HepG2 (cell line): ENCODE data around the gene INPP4B. TPM values are rescaled to one million over a fixed set of nuclear protein-coding genes. Genes with fewer than 3 reads are reported as not detected.

Experiments
- ATAC-seq: fragments of 200-7000 bp; cut with Tn5 transposase; 3 replicates; pipeline ENCODE4 v1.9.1; 2020; ENCODE audit warnings: mild to moderate bottlenecking, moderate library complexity
- BruUV-seq: library from RNA; stranded (reverse); fragments of 400-500 nt; replicated peaks from 2 replicates; lab custom pipeline; 2021; lab: Mats Ljungman, UMichigan
- CTCF ChIA-PET: fragments of 300-600 bp; formaldehyde crosslinking; extraction: SDS; loops from one replicate; lab custom pipeline; 2021; ENCODE audit warnings: low total read pairs, inconsistent platforms, low intra/inter-chr PET ratio; lab: Yijun Ruan, JAX
- POLR2A ChIA-PET: fragments of 350-600 bp; sonication (Branson Sonifier 250); formaldehyde crosslinking; loops from one replicate; lab custom pipeline; 2020; ENCODE audit warnings: antibody characterized with exemption, inconsistent platforms; lab: Yijun Ruan, JAX
- DNase-seq: peaks from one replicate; pipeline ENCODE4 v3.0.0-alpha.2; 2015; ENCODE audit warnings: low spot score
- FAIRE-seq: peaks from 3 replicates; lab custom pipeline; 2011; peaks lifted over from hg19 to GRCh38; lab: Jason Lieb, UNC
- H2AFZ ChIP-seq: one replicate; pipeline ENCODE4 v1.6.1; 2011; ENCODE audit warnings: low read length, inconsistent platforms
- H3K27ac ChIP-seq: fragments of 300-600 bp; 3 replicates; pipeline ENCODE4 v1.8.0; 2011; ENCODE audit warnings: mixed run types, mild to moderate bottlenecking, mixed read lengths, low read length, inconsistent platforms; ENCODE audit not compliant: insufficient read depth; ENCODE audit errors: extremely low read length
- H3K27me3 ChIP-seq, 2 experiments: fragments of 200-600 bp in 1 of 2; 2 replicates in 1 of 2; 3 replicates in 1 of 2; pipeline versions ENCODE4 v1.6.0 to v1.8.0; 2011; ENCODE audit warnings: low read length in 2 of 2, mild to moderate bottlenecking in 2 of 2, moderate library complexity in 2 of 2, inconsistent platforms in 1 of 2; ENCODE audit not compliant: insufficient read depth in 2 of 2, control insufficient read depth in 1 of 2
- H3K36me3 ChIP-seq, 2 experiments: fragments of 200-600 bp in 1 of 2; replicated peaks in 1 of 2; 2 replicates in 1 of 2; 3 replicates in 1 of 2; pipeline versions ENCODE4 v1.5.1 to v1.8.0; 2011; ENCODE audit warnings: low read length in 2 of 2, inconsistent platforms in 1 of 2; ENCODE audit not compliant: insufficient read depth in 2 of 2, control insufficient read depth in 1 of 2
- H3K4me1 ChIP-seq: 2 replicates; pipeline ENCODE4 v1.5.1; 2012; ENCODE audit warnings: low read length, inconsistent platforms; ENCODE audit not compliant: insufficient read depth
- H3K4me2 ChIP-seq: 2 replicates; pipeline ENCODE4 v1.6.0; 2011; ENCODE audit warnings: low read depth, low read length, inconsistent platforms
- H3K4me3 ChIP-seq, 3 experiments: fragments of 200-600 bp in 1 of 3; sonication (generic), shearing (Covaris generic) in 1 of 3; replicated peaks in 1 of 3; 2 replicates each; pipeline ENCODE4 v1.5.1; 2011 to 2016; ENCODE audit warnings: low read length in 3 of 3, inconsistent platforms in 2 of 3, low read depth in 2 of 3, mild to moderate bottlenecking in 2 of 3, control low read depth in 1 of 3, mixed read lengths in 1 of 3; ENCODE audit not compliant: insufficient read depth in 1 of 3
- H3K79me2 ChIP-seq: one replicate; pipeline ENCODE4 v1.6.1; 2011; ENCODE audit warnings: low read length, inconsistent platforms; ENCODE audit not compliant: insufficient read depth
- H3K9ac ChIP-seq: 2 replicates; pipeline ENCODE4 v1.6.0; 2011; ENCODE audit warnings: mild to moderate bottlenecking, low read depth, low read length, inconsistent platforms; ENCODE audit not compliant: insufficient read depth
- H3K9me3 ChIP-seq: 2 replicates; pipeline ENCODE4 v1.5.1; 2012; ENCODE audit warnings: mild to moderate bottlenecking, low read length
- H4K20me1 ChIP-seq: 2 replicates; pipeline ENCODE4 v1.6.0; 2011; ENCODE audit warnings: inconsistent platforms, mild to moderate bottlenecking, low read length, moderate library complexity; ENCODE audit not compliant: insufficient read depth
- HOMEZ ChIP-seq: IDR thresholded peaks from 2 replicates; pipeline ENCODE4 v1.6.1; 2016; ENCODE audit warnings: low read depth
- ISX ChIP-seq: sonication (generic); formaldehyde crosslinking; conservative IDR thresholded peaks from 2 replicates; pipeline ENCODE4 v1.5.0; 2020; ENCODE audit warnings: missing genetic modification reagents
- NCOA5 ChIP-seq: sonication (generic); formaldehyde crosslinking; IDR thresholded peaks from 2 replicates; pipeline ENCODE4 v1.4.0; 2020; ENCODE audit warnings: missing genetic modification reagents
- SNRNP70 ChIP-seq: fragments of 200-400 bp; formaldehyde crosslinking; IDR thresholded peaks from 2 replicates; pipeline ENCODE4 v1.6.1; 2017; ENCODE audit warnings: mild to moderate bottlenecking, low read depth, low read length, moderate library complexity
- SP4 ChIP-seq: sonication (generic); formaldehyde crosslinking; IDR thresholded peaks from 2 replicates; pipeline ENCODE4 v1.8.1; 2023; ENCODE audit warnings: mild to moderate bottlenecking, missing genetic modification reagents
- TIGD3 ChIP-seq: sonication (generic); formaldehyde crosslinking; IDR thresholded peaks from 2 replicates; pipeline ENCODE4 v1.5.1; 2020; ENCODE audit warnings: mild to moderate bottlenecking, missing genetic modification reagents, borderline replicate concordance
- ZBTB10 ChIP-seq: sonication (generic); formaldehyde crosslinking; IDR thresholded peaks from 2 replicates; pipeline ENCODE4 v1.4.0; 2020; ENCODE audit warnings: missing genetic modification reagents, borderline replicate concordance
- ZNF280D ChIP-seq: sonication (generic); formaldehyde crosslinking; IDR thresholded peaks from 2 replicates; pipeline ENCODE4 v1.5.1; 2020; ENCODE audit warnings: mild to moderate bottlenecking, missing genetic modification reagents
- ZNF430 ChIP-seq: sonication (generic); formaldehyde crosslinking; IDR thresholded peaks from 2 replicates; pipeline ENCODE4 v1.9.0; 2021; ENCODE audit warnings: mild to moderate bottlenecking, missing genetic modification reagents
- ZNF441 ChIP-seq: sonication (generic); formaldehyde crosslinking; IDR thresholded peaks from 2 replicates; pipeline ENCODE4 v1.7.0; 2021; ENCODE audit warnings: missing genetic modification reagents, borderline replicate concordance
- ZNF652 ChIP-seq: IDR thresholded peaks from 2 replicates; pipeline ENCODE4 v1.6.1; 2016; ENCODE audit warnings: low read depth, borderline replicate concordance
- WGBS: methylation state at CpG from one replicate; pipeline ENCODE4 v1.1.6; 2017; ENCODE audit warnings: low lambda C conversion rate; 5-methylcytosine and 5-hydroxymethylcytosine counted together
- in situ Hi-C: cut with HindIII; loops from 2 replicates; pipeline ENCODE4 v1.10.0; 2017; ENCODE audit warnings: low pct_unique_long_range_greater_than_20kb; ENCODE audit not compliant: extremely low pct_ligation_motif_present
- intact Hi-C: fragments of 100-400 bp; cut with micrococcal nuclease; formaldehyde crosslinking; loops from one replicate; pipeline ENCODE4 v1.10.0; 2022; ENCODE audit not compliant: unreplicated experiment
- polyA plus RNA-seq, 8 experiments: library from polyadenylated mRNA; depleted of rRNA in 3 of 8; stranded (reverse) in 7 of 8; unstranded in 1 of 8; fragments of >200 nt; fragmentation: Illumina TruSeq in 4 of 8; extraction: Trizol in 4 of 8; gene quantifications; 2 replicates each; pipeline versions ENCODE4 v1.2.1 to v1.2.3, GENCODE V29; 2011 to 2016; ENCODE audit warnings: low read depth in 4 of 8, missing spikeins in 1 of 8, mixed read lengths in 1 of 8; ENCODE audit not compliant: insufficient read depth in 1 of 8
- total RNA-seq, 5 experiments: library from RNA; depleted of rRNA; stranded (reverse); fragments of >200 nt; fragmentation: Illumina TruSeq; extraction: Trizol; gene quantifications; 2 replicates each; pipeline ENCODE4 v1.2.3, GENCODE V29; 2016; ENCODE audit warnings: low read depth in 1 of 5
- TF ChIP-seq, protein P1 (sequence below): sonication (generic); formaldehyde crosslinking; IDR thresholded peaks from 2 replicates; pipeline ENCODE4 v1.5.1; 2020; ENCODE audit warnings: missing genetic modification reagents, mild to moderate bottlenecking, borderline replicate concordance

The INPP4B gene
- total and polyA plus RNA-seq, 2 of the 13 experiments (the other 11 are each of a cell fraction or from before 2014, with no cell fraction given): not detected

- no peak for DNase-seq
- H3K9me3 ChIP-seq: no peaks in the 10 kb centered on the region
- FAIRE-seq: no peak
- intact Hi-C loops: no loop called here
- BruUV-seq: no TSS peak
- H3K4me1 ChIP-seq: no peaks in the 10 kb centered on the region
- H3K27ac ChIP-seq: no peak overlapping the region
- in situ Hi-C loops: no loop called here
- no peak overlapping the region for H2AFZ ChIP-seq
- H3K79me2 ChIP-seq: no peaks in the 10 kb centered on the region
- no peaks in the 10 kb centered on the region for H3K27me3 ChIP-seq
- ATAC-seq: no peak
- no peak overlapping the region for H3K4me2 ChIP-seq
- WGBS: 0% methylated on average over 3 of the region's 3 CpGs
- H3K4me3 ChIP-seq: no peak overlapping the region
- ChIA-PET CTCF (no interaction called here), POLR2A (no interaction called here)
- no peaks in the 10 kb centered on the region for H4K20me1 ChIP-seq
- no peak overlapping the region for H3K9ac ChIP-seq
- no peaks in the 10 kb centered on the region for H3K36me3 ChIP-seq
- TF ChIP-seq TIGD3 (CRISPR knock-in tag) (no peak), HOMEZ (CRISPR knock-in tag) (no peak), ZNF280D (CRISPR knock-in tag) (no peak), ZBTB10 (CRISPR knock-in tag) (no peak), SP4 (CRISPR knock-in tag) (no peak), SNRNP70 (no peak), ZNF430 (CRISPR knock-in tag) (no peak), ZNF652 (CRISPR knock-in tag) (no peak), ZNF441 (CRISPR knock-in tag) (no peak), ISX (no peak), NCOA5 (no peak)
- TF ChIP-seq, protein P1, sequence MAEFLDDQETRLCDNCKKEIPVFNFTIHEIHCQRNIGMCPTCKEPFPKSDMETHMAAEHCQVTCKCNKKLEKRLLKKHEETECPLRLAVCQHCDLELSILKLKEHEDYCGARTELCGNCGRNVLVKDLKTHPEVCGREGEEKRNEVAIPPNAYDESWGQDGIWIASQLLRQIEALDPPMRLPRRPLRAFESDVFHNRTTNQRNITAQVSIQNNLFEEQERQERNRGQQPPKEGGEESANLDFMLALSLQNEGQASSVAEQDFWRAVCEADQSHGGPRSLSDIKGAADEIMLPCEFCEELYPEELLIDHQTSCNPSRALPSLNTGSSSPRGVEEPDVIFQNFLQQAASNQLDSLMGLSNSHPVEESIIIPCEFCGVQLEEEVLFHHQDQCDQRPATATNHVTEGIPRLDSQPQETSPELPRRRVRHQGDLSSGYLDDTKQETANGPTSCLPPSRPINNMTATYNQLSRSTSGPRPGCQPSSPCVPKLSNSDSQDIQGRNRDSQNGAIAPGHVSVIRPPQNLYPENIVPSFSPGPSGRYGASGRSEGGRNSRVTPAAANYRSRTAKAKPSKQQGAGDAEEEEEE (CRISPR knock-in tag): no peak
Measured at GRCh38 chr4:142044271-142044670, 801.8 kb downstream of the INPP4B start.
